GM20431 (cell line): Measurements from ENCODE around the gene KRTAP10-5.
"Not testable (repeated sequence)": the region's sequence is repeated elsewhere in the genome, so short reads cannot be mapped to it uniquely, and the experiment has no call there.

Source experiments
- in situ Hi-C: fragments of 300-500 bp; cut with MseI, MboI; formaldehyde crosslinking; loops from one replicate; pipeline ENCODE4 v1.15.0; 2020; ENCODE audit warnings: low sequenced_read_pairs; ENCODE audit not compliant: unreplicated experiment

Gene KRTAP10-5

DNA sequence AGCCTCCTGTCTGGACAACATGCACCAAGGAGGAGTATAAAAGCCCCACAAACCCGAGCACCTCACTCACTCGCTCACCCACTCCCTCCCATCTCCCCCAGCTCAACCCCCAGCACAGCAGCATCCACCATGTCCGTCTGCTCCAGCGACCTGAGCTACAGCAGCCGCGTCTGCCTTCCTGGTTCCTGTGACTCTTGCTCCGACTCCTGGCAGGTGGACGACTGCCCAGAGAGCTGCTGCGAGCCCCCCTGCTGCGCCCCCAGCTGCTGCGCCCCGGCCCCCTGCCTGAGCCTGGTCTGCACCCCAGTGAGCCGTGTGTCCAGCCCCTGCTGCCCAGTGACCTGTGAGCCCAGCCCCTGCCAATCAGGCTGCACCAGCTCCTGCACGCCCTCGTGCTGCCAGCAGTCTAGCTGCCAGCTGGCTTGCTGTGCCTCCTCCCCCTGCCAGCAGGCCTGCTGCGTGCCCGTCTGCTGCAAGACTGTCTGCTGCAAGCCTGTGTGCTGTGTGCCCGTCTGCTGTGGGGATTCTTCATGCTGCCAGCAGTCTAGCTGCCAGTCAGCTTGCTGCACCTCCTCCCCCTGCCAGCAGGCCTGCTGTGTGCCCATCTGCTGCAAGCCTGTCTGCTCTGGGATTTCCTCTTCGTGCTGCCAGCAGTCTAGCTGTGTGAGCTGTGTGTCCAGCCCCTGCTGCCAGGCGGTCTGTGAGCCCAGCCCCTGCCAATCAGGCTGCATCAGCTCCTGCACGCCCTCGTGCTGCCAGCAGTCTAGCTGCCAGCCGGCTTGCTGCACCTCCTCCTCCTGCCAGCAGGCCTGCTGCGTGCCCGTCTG lies 6.6 kb downstream of the KRTAP10-5 start, which contains the start of gene KRTAP10-4:
Gene KRTAP10-4 (plus strand): TSS at position 100 of the 827 bp plus-strand sequence. CDS start 30 bp downstream, at position 130.
- in situ Hi-C loops = not testable (repeated sequence)

DNA sequence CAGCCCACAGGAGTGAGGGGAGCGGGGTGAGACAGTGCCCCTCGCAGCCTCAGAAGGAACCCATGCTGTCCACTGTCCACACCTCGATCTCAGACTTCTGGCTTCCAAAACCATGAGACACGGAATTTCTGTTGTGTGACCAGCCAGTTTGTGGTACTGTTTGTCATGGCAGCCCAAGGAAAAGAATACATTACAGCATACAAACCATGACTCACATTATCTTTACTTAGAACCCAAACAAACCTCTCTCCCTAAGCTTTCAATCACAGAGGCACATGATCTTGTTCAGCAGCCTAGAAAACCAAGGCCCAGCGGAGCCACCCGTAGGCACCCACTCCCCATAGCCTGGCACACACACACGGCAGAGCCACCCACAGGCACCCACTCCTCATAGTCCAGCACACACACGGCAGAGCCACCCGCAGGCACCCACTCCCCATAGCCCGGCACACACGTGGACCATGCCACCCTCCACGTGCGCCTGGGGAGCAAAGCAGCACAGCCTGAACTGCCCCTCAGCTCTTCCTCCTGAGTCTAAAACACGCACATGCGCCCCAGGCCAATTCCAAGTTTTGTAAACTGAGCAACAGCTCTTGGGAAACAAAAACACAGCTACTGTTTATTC lies 7.3 kb downstream of the KRTAP10-5 start:
- in situ Hi-C loops = no loop called here

- in situ Hi-C loops = no loop called here
These were observed 8.3 kb downstream of the KRTAP10-5 start for GRCh38 chr21:44571844-44572782.

DNA sequence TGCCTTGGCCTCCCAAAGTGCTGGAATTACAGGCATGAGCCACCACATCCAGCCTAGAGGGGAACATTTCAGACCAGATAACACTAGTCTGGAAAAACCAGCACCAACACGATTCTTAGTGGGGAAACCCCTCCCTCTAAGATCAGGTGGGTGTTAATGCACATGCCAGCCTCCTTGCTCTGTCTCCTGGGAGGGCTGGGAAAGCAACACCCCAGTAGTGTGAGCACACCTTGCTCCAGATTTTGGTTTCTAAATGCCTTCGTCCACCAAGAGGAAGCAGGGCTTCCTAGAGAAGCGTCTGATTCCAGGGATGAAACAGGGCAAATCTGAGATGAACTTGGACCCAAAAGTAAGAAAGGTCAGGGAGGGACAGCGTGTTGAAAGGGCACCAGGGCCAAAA lies 9.1 kb downstream of the KRTAP10-5 start:
- in situ Hi-C loops = no loop called here

DNA sequence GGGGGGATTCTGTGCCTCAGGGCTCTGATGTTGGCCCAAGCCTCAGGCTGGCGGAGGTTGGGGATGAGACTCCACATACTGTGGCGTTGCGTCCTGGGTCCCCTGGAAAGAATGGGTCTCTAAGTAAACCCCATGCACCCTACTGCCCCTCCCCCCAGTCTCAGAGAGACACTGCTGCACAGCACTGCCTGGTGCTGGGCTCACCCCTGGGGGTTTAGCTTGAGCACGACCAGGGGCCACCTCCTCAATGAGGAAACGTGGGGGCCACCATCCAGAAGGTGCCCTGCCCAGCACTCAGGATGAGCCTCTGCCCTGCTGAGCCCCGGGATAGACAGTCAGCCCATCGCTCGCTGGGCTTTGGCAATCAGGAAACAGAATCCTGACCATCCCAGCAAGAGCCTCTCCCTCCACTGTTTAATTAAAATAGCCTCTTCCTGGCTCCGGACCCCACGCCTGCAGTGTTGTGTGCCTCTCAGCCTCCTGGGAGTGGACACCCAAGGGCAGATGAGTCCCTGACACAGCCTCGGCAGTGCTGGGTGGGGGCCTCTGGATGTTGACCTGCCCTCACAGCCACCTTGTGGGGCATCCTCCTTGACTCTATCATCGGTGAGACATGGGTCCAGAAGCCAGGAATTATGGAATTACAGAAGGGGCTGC lies 10.4 kb downstream of the KRTAP10-5 start:
- in situ Hi-C loops = no loop called here

- in situ Hi-C loops = no loop called here
These were observed 11.5 kb downstream of the KRTAP10-5 start for GRCh38 chr21:44568667-44569556.

DNA sequence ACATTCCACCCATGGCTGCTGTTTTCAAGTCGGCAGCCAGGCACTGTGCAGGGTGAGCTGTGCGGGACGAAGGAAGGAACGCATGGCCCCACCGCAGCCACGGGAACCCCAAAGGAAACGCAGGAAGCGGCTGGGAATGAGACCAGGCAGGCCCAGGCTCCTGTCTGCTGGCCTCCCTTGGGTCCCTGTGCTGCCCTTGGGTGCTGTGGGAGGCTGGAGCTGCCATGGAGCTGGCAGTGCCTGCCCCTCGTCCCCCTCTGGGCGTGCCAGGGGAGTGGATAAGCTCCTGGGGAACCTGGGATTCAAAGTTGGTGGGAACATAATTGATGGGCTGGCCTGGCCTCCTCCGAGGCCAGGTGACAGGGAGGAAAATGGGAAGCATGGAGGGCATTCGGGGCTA lies 12.1 kb downstream of the KRTAP10-5 start:
- in situ Hi-C loops = no loop called here

- in situ Hi-C loops = no loop called here
These were observed 12.8 kb downstream of the KRTAP10-5 start for GRCh38 chr21:44567481-44568171.

DNA sequence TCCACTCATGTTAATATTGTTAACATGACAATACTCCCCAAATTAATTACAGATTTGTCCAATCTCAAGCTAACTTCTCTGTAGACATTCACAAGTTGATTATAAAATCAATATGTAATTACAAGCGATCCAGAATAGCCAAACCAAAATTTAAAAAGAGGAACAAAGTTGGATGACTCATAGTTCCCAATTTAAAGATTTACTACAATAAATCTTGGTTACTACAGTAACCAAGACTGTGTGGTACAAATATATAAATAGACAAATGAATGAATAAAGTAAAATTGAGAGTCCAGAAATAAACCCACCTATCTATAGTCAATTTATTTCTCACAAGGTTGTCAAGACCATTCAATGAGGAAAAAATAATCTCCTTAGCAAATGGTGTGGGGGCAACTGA lies 14.0 kb downstream of the KRTAP10-5 start:
- in situ Hi-C loops = no loop called here

DNA sequence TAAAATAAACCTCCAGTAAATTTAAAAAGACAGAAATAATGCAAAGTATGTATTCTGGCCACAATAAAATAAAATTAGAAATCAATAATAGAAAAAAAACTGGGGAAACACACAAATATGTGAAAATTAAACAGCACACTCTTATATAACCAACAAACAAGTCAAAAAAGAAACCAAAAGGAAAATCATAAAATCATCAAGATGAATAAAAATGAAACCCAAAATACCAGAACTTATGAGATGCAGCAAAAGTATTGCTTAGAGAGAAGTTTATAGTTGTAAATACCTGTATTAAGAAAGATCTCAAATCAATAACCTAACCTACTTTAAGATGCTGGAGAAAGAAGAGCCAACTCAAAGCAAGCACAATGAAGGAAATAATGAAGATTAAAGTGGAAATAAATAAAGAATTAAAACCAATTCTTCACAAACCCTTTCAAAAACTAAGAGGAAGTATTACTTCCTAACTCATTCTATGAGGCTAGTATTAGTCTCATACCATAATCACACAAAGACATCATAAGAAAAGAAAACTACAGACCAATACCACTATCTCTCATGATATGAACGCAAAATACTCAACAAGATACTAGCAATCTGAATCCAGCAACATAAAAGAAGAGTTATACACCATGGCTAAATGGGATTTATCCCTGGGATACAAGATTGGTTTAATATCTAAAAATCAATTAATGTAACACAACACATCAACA lies 15.4 kb downstream of the KRTAP10-5 start:
- in situ Hi-C loops = no loop called here

GRCh38 chr21:44564099-44564498 lies 16.3 kb downstream of the KRTAP10-5 start:
- in situ Hi-C loops = no loop called here

DNA sequence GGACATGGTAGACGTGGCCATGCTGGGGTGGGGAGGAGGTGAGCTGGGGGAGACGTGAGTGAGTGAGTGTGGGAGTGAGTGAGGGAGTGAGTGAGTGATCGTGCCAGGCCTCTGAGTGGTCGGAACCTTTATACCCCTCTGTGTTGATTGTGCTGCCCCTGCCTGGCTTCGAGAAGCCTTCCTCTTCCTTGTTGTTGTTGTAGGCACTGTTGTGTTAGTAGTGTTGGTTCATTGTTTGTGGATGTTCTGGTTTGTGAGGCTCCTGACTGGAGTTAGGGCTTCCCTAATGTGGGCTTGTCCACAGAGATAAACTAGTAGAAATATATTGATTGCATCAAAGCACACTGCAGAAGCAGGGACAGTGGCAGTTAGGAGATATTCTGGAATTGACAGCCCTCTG lies 21.7 kb downstream of the KRTAP10-5 start, which contains the start of gene KRTAP10-3:
Gene KRTAP10-3 (minus strand): TSS at position 101 of the 400 bp plus-strand sequence. CDS start 80 bp downstream, at position 21.
- in situ Hi-C loops = no loop called here

GRCh38 chr21:44558329-44558675 lies 22.1 kb downstream of the KRTAP10-5 start:
- in situ Hi-C loops = not testable (repeated sequence)

DNA sequence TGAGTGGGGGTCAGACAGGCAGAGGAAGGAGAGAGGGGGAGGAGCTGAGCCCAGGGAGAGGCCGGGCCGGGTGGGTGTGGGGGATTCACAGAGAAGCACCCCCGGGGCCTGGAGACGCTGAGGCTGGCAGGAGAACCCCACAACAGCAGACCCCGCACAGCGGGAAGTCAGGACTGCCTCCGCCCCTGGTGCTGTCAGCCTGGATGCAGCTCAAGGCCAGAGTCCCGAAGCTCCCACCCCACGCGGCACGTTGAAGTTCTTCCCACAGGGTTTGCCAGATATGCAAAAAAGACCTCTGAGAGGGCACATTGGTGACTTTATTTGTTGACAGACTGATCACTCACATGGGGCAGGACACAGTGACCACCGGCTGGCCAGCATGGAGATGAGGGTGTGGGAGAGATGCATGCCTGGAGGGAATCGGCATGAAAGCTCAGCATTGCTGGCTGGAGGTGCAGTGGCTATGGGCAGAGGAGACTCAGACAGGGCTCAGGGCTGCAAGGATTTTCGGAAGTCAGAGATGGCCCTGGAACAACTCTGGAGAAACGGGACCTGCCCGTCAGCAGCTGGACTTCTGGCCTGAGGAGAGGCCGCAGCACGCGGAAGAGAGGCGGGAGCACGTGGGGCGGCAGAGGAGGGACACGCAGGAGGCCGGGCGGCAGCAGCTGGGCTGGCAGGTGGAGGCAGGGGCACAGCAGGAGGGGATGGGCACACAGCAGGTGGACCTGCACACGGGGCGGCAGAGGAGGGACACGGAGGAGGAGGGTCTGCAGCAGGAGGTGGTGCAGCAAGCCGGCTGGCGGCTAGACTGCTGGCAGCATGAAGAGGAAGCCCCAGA lies 22.7 kb downstream of the KRTAP10-5 start:
- in situ Hi-C loops = no loop called here

GRCh38 chr21:44556879-44557278 lies 23.5 kb downstream of the KRTAP10-5 start:
- in situ Hi-C loops = no loop called here

DNA sequence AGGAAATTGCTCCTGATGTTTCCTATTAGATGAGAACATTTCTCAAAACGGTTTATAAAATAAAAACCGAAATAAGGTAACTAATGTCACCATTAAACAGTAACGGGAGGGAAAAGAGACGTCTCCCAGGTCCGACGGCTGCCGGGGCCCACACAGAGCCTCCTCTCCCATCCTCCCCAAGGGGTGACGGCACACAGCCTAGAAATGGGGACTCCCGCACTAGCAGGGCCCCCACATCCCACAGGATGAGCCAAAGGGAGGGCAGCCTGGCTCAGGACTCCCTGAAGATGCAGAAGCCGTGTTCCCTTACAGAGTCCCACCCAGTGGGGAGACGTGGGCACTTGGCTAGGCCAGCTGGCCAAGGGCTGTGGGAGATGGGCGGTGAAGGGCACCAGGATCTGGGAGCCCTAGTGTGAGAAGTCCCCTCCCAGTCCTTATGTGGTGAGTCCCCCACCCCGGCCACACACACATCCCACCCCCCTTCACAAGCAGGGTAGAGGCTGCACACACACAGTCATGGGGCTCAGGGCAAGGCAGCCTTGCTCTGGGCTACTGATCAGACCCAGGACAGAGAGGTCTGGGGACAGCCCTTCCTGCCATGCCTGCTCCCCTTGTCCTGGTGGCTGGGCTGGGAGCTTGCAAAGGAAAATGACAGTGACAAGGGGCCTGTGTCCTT lies 25.1 kb downstream of the KRTAP10-5 start:
- in situ Hi-C loops = no loop called here
